ENCODE data around the gene OR2V2.
"Not testable (repeated sequence)": the region's sequence is repeated elsewhere in the genome, so short reads cannot be mapped to it uniquely, and the experiment has no call there.

The OR2V2 gene

GRCh38 chr5:181171782-181172181, 24.4 kb downstream of the OR2V2 start:
- no peak for DNase-seq

- no peak for DNase-seq
These were observed 25.6 kb downstream of the OR2V2 start for GRCh38 chr5:181173027-181173419.

- peak; percentile 94 for DNase-seq
These were observed 26.3 kb downstream of the OR2V2 start for GRCh38 chr5:181173420-181174342.

GRCh38 chr5:181176254-181176952, 29.0 kb downstream of the OR2V2 start:
- DNase-seq: no peak

- DNase-seq: not testable (repeated sequence)
These were observed 30.2 kb downstream of the OR2V2 start for GRCh38 chr5:181177559-181177958.

GRCh38 chr5:181181650-181182565, 34.5 kb downstream of the OR2V2 start:
- no peak for DNase-seq

- DNase-seq: no peak
These were observed 35.3 kb downstream of the OR2V2 start for GRCh38 chr5:181182651-181183050.

GRCh38 chr5:181184845-181185216, 37.4 kb downstream of the OR2V2 start:
- no peak for DNase-seq

- DNase-seq: no peak
These were observed 38.2 kb downstream of the OR2V2 start for GRCh38 chr5:181185560-181185959.

- no peak for DNase-seq
These were observed 38.6 kb downstream of the OR2V2 start for GRCh38 chr5:181186022-181186421.

- no peak for DNase-seq
These were observed 39.7 kb downstream of the OR2V2 start for GRCh38 chr5:181186986-181187499.

- peak; percentile 96 for DNase-seq
These were observed 40.3 kb downstream of the OR2V2 start for GRCh38 chr5:181187500-181188213.

GRCh38 chr5:181188700-181189362, 41.4 kb downstream of the OR2V2 start:
- peak; percentile 98 for DNase-seq

GRCh38 chr5:181189363-181189961, 42.1 kb downstream of the OR2V2 start:
- DNase-seq: peak; percentile 79

- peak; percentile 82 for DNase-seq
These were observed 42.8 kb downstream of the OR2V2 start for GRCh38 chr5:181189962-181190710.

GRCh38 chr5:181190711-181191525, 43.5 kb downstream of the OR2V2 start:
- DNase-seq: peak; percentile 81

GRCh38 chr5:181191526-181192336, 44.3 kb downstream of the OR2V2 start:
- peak; percentile 100 for DNase-seq

- no peak for DNase-seq
These were observed 45.1 kb downstream of the OR2V2 start for GRCh38 chr5:181192337-181193046.

Data from activated CD8-positive, alpha-beta memory T cell treated with anti-CD3 and anti-CD28 coated beads, Interleukin-2, amount 50 U/mL, for 48 hours (primary cell).